Neural cell (in vitro differentiated cells): ENCODE measurements around the gene GNAI1.

ENCODE experiments used
- POLR2AphosphoS5 ChIP-seq: IDR thresholded peaks from 2 replicates; pipeline ENCODE4 v1.6.1; 2012
- RAD21 ChIP-seq: fragments of 450-650 bp; conservative IDR thresholded peaks from 2 replicates; pipeline ENCODE4 v1.6.1; 2014; ENCODE audit warnings: antibody characterized with exemption, mild to moderate bottlenecking, moderate library complexity
- TF ChIP-seq, protein P1 (sequence below): fragments of 450-650 bp; IDR thresholded peaks from 2 replicates; pipeline ENCODE4 v1.5.1; 2014; ENCODE audit warnings: antibody characterized with exemption, mild to moderate bottlenecking, moderate library complexity; ENCODE audit not compliant: poor library complexity, severe bottlenecking

DNA sequence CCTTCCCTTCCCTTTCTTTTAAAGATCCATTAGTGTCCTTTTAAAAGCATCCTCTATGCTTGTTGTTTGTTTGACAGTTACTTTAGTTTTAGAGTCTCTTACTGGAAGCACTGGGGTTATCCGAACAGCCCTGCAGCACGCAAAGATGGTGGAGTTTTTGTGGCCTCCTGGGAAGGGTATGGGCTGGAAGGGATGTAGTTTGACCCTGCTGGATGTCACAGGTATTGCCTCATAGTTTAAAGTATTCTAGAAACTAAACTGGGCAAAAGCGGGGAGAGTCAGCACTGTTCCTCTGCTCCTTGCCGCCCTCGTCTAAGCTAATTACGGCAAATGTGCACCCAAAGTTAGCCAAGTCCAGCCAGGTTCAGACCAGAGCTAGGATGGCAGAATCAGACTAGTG, 35.8 kb upstream of the GNAI1 start:
- TF ChIP-seq, protein P1, sequence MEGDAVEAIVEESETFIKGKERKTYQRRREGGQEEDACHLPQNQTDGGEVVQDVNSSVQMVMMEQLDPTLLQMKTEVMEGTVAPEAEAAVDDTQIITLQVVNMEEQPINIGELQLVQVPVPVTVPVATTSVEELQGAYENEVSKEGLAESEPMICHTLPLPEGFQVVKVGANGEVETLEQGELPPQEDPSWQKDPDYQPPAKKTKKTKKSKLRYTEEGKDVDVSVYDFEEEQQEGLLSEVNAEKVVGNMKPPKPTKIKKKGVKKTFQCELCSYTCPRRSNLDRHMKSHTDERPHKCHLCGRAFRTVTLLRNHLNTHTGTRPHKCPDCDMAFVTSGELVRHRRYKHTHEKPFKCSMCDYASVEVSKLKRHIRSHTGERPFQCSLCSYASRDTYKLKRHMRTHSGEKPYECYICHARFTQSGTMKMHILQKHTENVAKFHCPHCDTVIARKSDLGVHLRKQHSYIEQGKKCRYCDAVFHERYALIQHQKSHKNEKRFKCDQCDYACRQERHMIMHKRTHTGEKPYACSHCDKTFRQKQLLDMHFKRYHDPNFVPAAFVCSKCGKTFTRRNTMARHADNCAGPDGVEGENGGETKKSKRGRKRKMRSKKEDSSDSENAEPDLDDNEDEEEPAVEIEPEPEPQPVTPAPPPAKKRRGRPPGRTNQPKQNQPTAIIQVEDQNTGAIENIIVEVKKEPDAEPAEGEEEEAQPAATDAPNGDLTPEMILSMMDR = no peak
- TF ChIP-seq RAD21 (no peak), POLR2AphosphoS5 (no peak)
